GM21737 (cell line): Measurements from ENCODE around the gene CBR1.
"Not testable (repeated sequence)": the region's sequence is repeated elsewhere in the genome, so short reads cannot be mapped to it uniquely, and the experiment has no call there.

Experiments
- ATAC-seq: cut with Tn5 transposase; IDR thresholded peaks from one replicate; pipeline ENCODE4 v1.9.1; 2021; ENCODE audit warnings: mild to moderate bottlenecking, moderate library complexity; ENCODE audit not compliant: unreplicated experiment

The CBR1 gene

GRCh38 chr21:36079010-36079649 is 9.3 kb downstream of the CBR1 start:
- ATAC-seq = no peak

DNA sequence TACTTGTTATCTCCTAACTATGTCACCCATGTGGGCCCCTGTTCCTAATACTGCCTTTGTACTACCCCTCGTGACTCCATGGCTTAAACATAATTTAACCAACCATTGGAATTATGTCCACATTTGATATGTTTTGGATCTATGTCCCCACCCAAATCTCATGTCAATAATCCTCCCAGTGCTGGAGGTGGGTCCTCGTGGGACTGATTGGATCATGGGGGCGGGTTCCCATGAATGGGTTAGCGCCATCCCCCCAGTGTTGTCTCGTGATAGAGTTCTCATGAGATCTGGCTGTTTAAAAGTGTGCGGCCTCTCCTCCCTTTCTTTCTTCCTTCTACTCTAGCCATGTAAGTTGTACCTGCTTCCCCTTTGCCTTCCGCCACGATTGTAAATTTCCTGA is 9.8 kb downstream of the CBR1 start:
- no peak for ATAC-seq

DNA sequence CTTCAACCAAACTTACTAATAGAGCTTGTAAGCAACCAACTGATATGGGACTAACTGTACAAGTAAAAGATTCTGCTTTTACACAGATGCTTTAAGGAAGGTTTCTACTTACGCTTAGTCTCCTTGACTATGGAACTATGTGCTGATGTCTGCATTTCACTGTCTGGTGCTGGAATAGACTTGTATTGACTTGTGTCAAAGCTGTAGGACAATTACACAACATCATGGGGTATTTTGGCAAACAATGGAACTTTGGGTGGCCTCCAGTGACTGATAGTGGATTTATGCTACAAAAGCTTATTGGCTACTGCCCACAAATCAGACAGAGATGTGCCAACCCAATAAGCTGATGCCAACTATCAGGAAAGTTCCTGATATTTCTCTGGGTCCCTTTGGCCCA is 10.6 kb downstream of the CBR1 start:
- ATAC-seq = no peak

GRCh38 chr21:36082237-36082664 is 12.4 kb downstream of the CBR1 start:
- ATAC-seq = no peak

- ATAC-seq = no peak
These were observed 17.7 kb downstream of the CBR1 start for GRCh38 chr21:36087362-36088138.

DNA sequence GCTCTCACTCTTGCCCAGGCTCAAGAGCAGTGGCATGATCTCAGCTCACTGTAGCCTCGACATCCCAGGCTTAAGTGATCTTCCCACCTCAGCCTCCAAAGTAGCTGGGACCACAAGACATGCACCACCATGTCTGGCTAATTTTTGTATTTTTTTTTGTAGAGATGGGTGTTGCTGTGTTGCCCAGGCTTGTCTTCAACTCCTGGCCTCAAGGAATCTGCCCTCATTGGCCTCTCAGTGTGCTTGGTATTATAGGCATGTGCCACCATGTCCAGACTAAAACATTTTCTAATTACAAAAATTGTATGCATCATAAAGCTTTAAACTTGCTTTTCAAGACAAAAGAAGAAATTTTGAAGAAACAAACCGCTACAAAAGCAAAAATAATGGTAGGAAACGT is 20.1 kb downstream of the CBR1 start:
- ATAC-seq = no peak

- ATAC-seq = no peak
These were observed 22.9 kb downstream of the CBR1 start for GRCh38 chr21:36092681-36093080.

- ATAC-seq = no peak
These were observed 23.7 kb downstream of the CBR1 start for GRCh38 chr21:36093512-36093911.

DNA sequence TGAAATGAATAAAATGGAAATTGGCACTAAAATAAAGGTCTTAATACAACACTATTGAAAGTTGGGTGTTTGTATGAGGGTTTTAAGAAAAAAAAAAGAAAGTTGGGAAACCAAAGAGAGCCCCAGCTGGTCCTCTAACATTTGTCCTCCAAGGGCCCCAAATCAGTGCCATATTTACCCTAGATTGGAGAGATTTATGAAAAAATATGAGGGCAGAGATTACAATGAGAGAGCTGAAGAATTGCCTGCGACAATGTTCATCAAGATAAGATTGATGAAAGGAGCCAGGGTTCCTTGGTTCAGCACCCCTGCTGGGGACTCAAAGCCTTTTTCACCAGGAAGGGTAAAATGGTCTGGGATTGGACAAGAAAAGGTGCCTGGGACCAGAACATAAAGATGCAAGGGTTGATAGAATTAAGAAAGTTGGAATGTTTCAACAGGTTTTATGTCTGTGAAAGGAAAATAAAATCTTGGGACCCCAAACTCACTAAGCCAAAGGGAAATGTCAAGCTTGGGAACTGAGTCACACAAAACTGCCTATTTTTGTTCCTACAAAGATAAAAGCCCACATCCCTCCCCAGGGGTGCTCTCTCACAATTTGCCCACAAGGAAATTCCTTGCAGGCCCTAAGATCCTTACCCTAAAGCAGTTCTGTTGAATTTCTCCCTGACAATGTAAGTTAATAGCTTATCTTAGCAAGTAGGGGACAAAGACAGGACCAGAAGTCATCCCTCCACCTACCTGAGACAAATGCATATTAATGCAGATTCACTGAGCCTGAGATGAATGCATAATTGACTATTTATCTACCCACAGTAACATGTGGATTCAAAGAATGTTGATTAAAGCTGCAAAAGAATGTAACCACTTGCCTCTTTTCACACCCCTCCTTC is 26.8 kb downstream of the CBR1 start:
- no peak for ATAC-seq

GRCh38 chr21:36097427-36098181 is 27.8 kb downstream of the CBR1 start:
- ATAC-seq = no peak

- no peak for ATAC-seq
These were observed 28.3 kb downstream of the CBR1 start for GRCh38 chr21:36098182-36098532.

- no peak for ATAC-seq
These were observed 29.2 kb downstream of the CBR1 start for GRCh38 chr21:36099000-36099399.

GRCh38 chr21:36099695-36100211 is 29.9 kb downstream of the CBR1 start:
- ATAC-seq = not testable (repeated sequence)

DNA sequence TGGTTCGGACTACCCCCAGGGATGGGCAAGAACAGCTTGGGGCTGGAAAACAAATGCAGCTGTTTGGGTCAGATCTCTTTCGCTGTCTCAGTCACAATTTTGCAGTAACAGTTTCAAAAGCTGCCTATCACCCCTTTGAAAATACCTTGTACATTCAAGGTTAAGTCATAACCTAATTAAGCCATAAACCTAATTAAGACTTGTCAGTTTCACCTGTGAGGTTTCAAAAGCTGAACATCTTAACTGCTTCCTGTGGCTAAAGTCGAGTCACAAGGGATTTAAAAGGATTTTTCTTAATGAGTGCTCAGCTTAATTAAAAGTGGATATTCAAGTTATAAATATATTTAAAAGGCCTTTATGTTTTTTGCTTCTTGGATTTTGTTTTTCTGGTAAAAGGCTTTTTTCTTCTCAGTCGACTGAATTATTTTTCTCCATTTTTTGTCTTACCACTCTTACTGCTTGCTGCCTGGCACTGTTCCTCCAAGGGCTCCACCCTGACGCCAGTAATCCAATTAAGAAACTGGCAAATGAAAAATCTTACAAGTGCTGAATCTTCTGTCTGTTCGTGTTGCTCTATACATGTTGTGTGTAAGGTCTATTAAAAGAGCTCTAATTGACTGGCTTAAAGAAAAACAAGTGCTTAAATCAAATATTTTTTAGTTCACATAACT is 31.3 kb downstream of the CBR1 start:
- ATAC-seq = no peak

DNA sequence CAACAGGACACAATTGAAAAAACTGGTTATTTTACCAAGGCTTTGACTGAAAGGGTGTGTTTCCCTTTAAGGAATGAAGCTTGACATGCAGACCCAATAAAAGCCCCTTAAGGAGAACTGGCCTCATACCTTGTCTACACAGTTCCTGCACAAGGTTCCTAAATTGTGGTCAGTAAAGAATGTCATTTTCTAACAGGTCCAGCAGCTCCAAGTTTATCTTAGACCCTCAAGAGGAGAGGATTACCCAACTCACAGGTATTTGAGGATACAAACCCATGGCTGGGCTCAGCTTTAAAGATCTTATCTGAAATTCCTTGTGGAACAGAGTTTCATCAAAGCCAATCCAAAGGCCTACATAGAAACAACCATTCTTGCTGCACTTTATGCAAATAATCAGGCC is 33.6 kb downstream of the CBR1 start:
- no peak for ATAC-seq

- no peak for ATAC-seq
These were observed 34.8 kb downstream of the CBR1 start for GRCh38 chr21:36104317-36105300.

DNA sequence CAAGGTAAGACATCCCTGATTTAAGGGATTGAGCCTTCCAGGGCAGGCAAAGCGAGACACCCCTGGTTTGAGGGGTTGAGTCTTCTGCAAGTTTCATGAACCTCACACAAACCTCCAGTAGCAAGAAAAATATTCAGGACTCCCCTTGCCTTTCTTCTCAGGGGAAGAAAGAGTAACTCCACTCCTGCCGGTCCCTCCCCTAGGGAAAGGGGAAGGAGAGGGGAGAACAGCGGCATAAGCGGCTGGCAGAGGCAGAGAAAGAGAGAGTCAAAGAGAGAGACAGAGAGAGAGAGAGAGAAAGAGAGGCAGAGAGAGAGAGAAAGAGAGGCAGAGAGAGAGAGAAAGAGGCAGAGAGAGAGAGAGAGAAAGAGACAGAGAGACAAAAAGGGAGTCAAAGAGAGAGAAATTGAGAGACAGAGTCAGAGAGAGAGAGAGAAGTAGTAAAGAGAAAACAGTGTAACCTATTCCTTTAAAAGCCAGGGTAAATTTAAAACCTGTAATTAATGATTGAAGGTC is 35.6 kb downstream of the CBR1 start:
- ATAC-seq = no peak

GRCh38 chr21:36109868-36110267 is 40.0 kb downstream of the CBR1 start:
- ATAC-seq = no peak

- ATAC-seq = no peak
These were observed 41.4 kb downstream of the CBR1 start for GRCh38 chr21:36111238-36111637.
